HepG2 (cell line): Measurements from ENCODE around the gene CES3. TPM values are rescaled to one million over a fixed set of nuclear protein-coding genes. Genes with fewer than 3 reads are reported as not detected.

ENCODE experiments used
- CBX5 ChIP-seq: sonication (generic); formaldehyde crosslinking; IDR thresholded peaks from 2 replicates; pipeline ENCODE4 v1.4.0; 2020; ENCODE audit warnings: missing genetic modification reagents, borderline replicate concordance
- CSRNP2 ChIP-seq: sonication (generic); formaldehyde crosslinking; conservative IDR thresholded peaks from 2 replicates; pipeline ENCODE4 v1.8.0; 2022; ENCODE audit warnings: low read depth, missing genetic modification reagents
- E2F2 ChIP-seq: sonication (generic); formaldehyde crosslinking; IDR thresholded peaks from 2 replicates; pipeline ENCODE4 v1.4.0; 2020; ENCODE audit warnings: missing genetic modification reagents, borderline replicate concordance
- EP300 ChIP-seq, 3 experiments: sonication (generic) in 1 of 3; formaldehyde crosslinking in 1 of 3; IDR thresholded peaks; 2 replicates each; pipeline versions ENCODE4 v1.5.1 to v1.6.1; 2011 to 2020; ENCODE audit warnings: low read depth in 2 of 3, low read length in 2 of 3, borderline replicate concordance in 1 of 3, improper control_type of control experiment in 1 of 3, mild to moderate bottlenecking in 1 of 3, missing genetic modification reagents in 1 of 3, moderate library complexity in 1 of 3
- FOSL1 ChIP-seq: sonication (generic); formaldehyde crosslinking; IDR thresholded peaks from 2 replicates; pipeline ENCODE4 v1.9.0; 2021; ENCODE audit warnings: missing genetic modification reagents, borderline replicate concordance
- MAFG ChIP-seq: sonication (generic); formaldehyde crosslinking; IDR thresholded peaks from 2 replicates; pipeline ENCODE4 v1.5.1; 2020; ENCODE audit warnings: mild to moderate bottlenecking, missing genetic modification reagents
- NFKB2 ChIP-seq: sonication (generic); formaldehyde crosslinking; IDR thresholded peaks from 2 replicates; pipeline ENCODE4 v1.4.0; 2020; ENCODE audit warnings: missing genetic modification reagents, borderline replicate concordance
- NR0B2 ChIP-seq: sonication (generic); formaldehyde crosslinking; IDR thresholded peaks from 2 replicates; pipeline ENCODE4 v1.4.0; 2020; ENCODE audit warnings: mild to moderate bottlenecking, missing genetic modification reagents
- RXRB ChIP-seq: IDR thresholded peaks from 2 replicates; pipeline ENCODE4 v1.6.1; 2016; ENCODE audit warnings: borderline replicate concordance, missing genetic modification reagents, missing compliant biosample characterization
- SMAD9 ChIP-seq: sonication (generic); formaldehyde crosslinking; IDR thresholded peaks from 2 replicates; pipeline ENCODE4 v1.5.1; 2020; ENCODE audit warnings: mild to moderate bottlenecking, missing genetic modification reagents
- TAF15 ChIP-seq: fragments of 200-400 bp; formaldehyde crosslinking; IDR thresholded peaks from one replicate; pipeline ENCODE4 v1.6.1; 2018; ENCODE audit warnings: mild to moderate bottlenecking, low read depth, low read length; ENCODE audit not compliant: poor library complexity, severe bottlenecking
- YEATS2 ChIP-seq: sonication (generic); formaldehyde crosslinking; IDR thresholded peaks from 2 replicates; pipeline ENCODE4 v1.4.0; 2020; ENCODE audit warnings: missing genetic modification reagents, borderline replicate concordance
- ZBTB21 ChIP-seq: sonication (generic); formaldehyde crosslinking; IDR thresholded peaks from 2 replicates; pipeline ENCODE4 v1.4.0; 2020; ENCODE audit warnings: missing genetic modification reagents
- ZNF136 ChIP-seq: sonication (generic); formaldehyde crosslinking; IDR thresholded peaks from 2 replicates; pipeline ENCODE4 v1.8.1; 2022; ENCODE audit warnings: low read depth, mild to moderate bottlenecking, moderate library complexity, missing genetic modification reagents
- ZNF446 ChIP-seq: sonication (generic); formaldehyde crosslinking; IDR thresholded peaks from 2 replicates; pipeline ENCODE4 v1.5.0; 2020; ENCODE audit warnings: mild to moderate bottlenecking, missing genetic modification reagents
- ZNF577 ChIP-seq: sonication (generic); formaldehyde crosslinking; IDR thresholded peaks from 2 replicates; pipeline ENCODE4 v1.4.0; 2020; ENCODE audit warnings: mild to moderate bottlenecking, low read depth, missing genetic modification reagents, borderline replicate concordance
- ZNF615 ChIP-seq: sonication (generic); formaldehyde crosslinking; IDR thresholded peaks from 2 replicates; pipeline ENCODE4 v1.5.0; 2020; ENCODE audit warnings: mild to moderate bottlenecking, missing genetic modification reagents, borderline replicate concordance
- ZNF674 ChIP-seq: sonication (generic); formaldehyde crosslinking; IDR thresholded peaks from 2 replicates; pipeline ENCODE4 v1.5.0; 2020; ENCODE audit warnings: low read depth, mild to moderate bottlenecking, missing genetic modification reagents
- ZNF737 ChIP-seq: sonication (generic); formaldehyde crosslinking; IDR thresholded peaks from 2 replicates; pipeline ENCODE4 v1.5.0; 2020; ENCODE audit warnings: missing genetic modification reagents, mild to moderate bottlenecking, borderline replicate concordance
- ZNF761 ChIP-seq: sonication (generic); formaldehyde crosslinking; conservative IDR thresholded peaks from 2 replicates; pipeline ENCODE4 v1.4.0; 2020; ENCODE audit warnings: mild to moderate bottlenecking, missing genetic modification reagents
- polyA plus RNA-seq, 8 experiments: library from polyadenylated mRNA; depleted of rRNA in 3 of 8; stranded (reverse) in 7 of 8; unstranded in 1 of 8; fragments of >200 nt; fragmentation: Illumina TruSeq in 4 of 8; extraction: Trizol in 4 of 8; gene quantifications; 2 replicates each; pipeline versions ENCODE4 v1.2.1 to v1.2.3, GENCODE V29; 2011 to 2016; ENCODE audit warnings: low read depth in 4 of 8, missing spikeins in 1 of 8, mixed read lengths in 1 of 8; ENCODE audit not compliant: insufficient read depth in 1 of 8
- total RNA-seq, 5 experiments: library from RNA; depleted of rRNA; stranded (reverse); fragments of >200 nt; fragmentation: Illumina TruSeq; extraction: Trizol; gene quantifications; 2 replicates each; pipeline ENCODE4 v1.2.3, GENCODE V29; 2016; ENCODE audit warnings: low read depth in 1 of 5
- TF ChIP-seq, protein P1 (sequence below): sonication (generic); formaldehyde crosslinking; IDR thresholded peaks from 2 replicates; pipeline ENCODE4 v1.5.0; 2020; ENCODE audit warnings: missing genetic modification reagents, mild to moderate bottlenecking, borderline replicate concordance

Gene CES3
- total and polyA plus RNA-seq, 2 of the 13 experiments (the other 11 are each of a cell fraction or from before 2014, with no cell fraction given) = 6.6 to 17.4 TPM

- TF ChIP-seq NR0B2 (CRISPR knock-in tag) (0 out of 2 replicates have a peak, but pooled peaks have one; percentile 31), ZNF737 (CRISPR knock-in tag) (no peak), ZNF761 (CRISPR knock-in tag) (no peak), YEATS2 (peak; percentile 71; the same call in 1 of the 2 replicates), CBX5 (CRISPR knock-in tag) (peak; percentile 23; the same call in 1 of the 2 replicates), EP300 (IDR thresholded peaks at IDR 0.05; ENCODE audit: low read depth in 2 of 2, low read length in 2 of 2) (no peak), EP300 (CRISPR knock-in tag; IDR thresholded peaks at IDR 0.05; ENCODE audit: borderline replicate concordance) (no peak), ZNF615 (CRISPR knock-in tag) (no peak), NFKB2 (peak; percentile 65; the same call in 1 of the 2 replicates), RXRB (CRISPR knock-in tag) (peak; percentile 57; the same call in 1 of the 2 replicates), ZBTB21 (CRISPR knock-in tag) (no peak), ZNF136 (CRISPR knock-in tag) (peak; percentile 79; the same call in 1 of the 2 replicates), ZNF674 (CRISPR knock-in tag) (no peak), ZNF446 (CRISPR knock-in tag) (no peak; the same call in 1 of the 2 replicates), TAF15 (peak; percentile 60), ZNF577 (CRISPR knock-in tag) (no peak), MAFG (CRISPR knock-in tag) (no peak), CSRNP2 (no peak), E2F2 (peak; percentile 19; the same call in 1 of the 2 replicates), FOSL1 (no peak), SMAD9 (CRISPR knock-in tag) (no peak)
- TF ChIP-seq, protein P1, sequence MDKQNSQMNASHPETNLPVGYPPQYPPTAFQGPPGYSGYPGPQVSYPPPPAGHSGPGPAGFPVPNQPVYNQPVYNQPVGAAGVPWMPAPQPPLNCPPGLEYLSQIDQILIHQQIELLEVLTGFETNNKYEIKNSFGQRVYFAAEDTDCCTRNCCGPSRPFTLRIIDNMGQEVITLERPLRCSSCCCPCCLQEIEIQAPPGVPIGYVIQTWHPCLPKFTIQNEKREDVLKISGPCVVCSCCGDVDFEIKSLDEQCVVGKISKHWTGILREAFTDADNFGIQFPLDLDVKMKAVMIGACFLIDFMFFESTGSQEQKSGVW (CRISPR knock-in tag) = peak; percentile 90; the same call in 1 of the 2 replicates
These were observed 25.6 kb upstream of the CES3 start, which contains the start of gene CES2 (continued) for GRCh38 chr16:66935314-66936011.
